IMR-90 (cell line): ENCODE results near the gene ECSCR. TPM values are rescaled to one million over a fixed set of nuclear protein-coding genes. Genes with fewer than 3 reads are reported as not detected.

Experiments used
- ATAC-seq: fragments of 200-7000 bp; cut with Tn5 transposase; 2 replicates; pipeline ENCODE4 v1.9.1; 2020; ENCODE audit warnings: low read depth, mild to moderate bottlenecking, moderate library complexity
- BruUV-seq: library from RNA; stranded (reverse); fragments of 400-500 nt; replicated peaks from 2 replicates; lab custom pipeline; 2021; lab: Mats Ljungman, UMichigan
- CTCF ChIA-PET: fragments of 300-600 bp; formaldehyde crosslinking; extraction: SDS; loops from one replicate; lab custom pipeline; 2021; ENCODE audit warnings: antibody characterized with exemption; lab: Yijun Ruan, JAX
- POLR2A ChIA-PET: fragments of 300-600 bp; sonication (Branson Sonifier 250); formaldehyde crosslinking; loops from one replicate; lab custom pipeline; 2022; ENCODE audit warnings: antibody characterized with exemption; ENCODE audit not compliant: unreplicated experiment; lab: Charles Lee
- DNase-seq: peaks from one replicate; pipeline ENCODE4 v3.0.0; 2013
- H2AFZ ChIP-seq: replicated peaks from 2 replicates; pipeline ENCODE3; 2013; ENCODE audit warnings: low read length, mild to moderate bottlenecking; ENCODE audit not compliant: poor library complexity
- H2AK5ac ChIP-seq: 2 replicates; pipeline ENCODE4 v1.6.1; 2013; ENCODE audit warnings: low read depth, low read length, inconsistent platforms
- H2AK9ac ChIP-seq: replicated peaks from 2 replicates; pipeline ENCODE3; 2013; ENCODE audit warnings: mild to moderate bottlenecking, low read depth, low read length, moderate library complexity; ENCODE audit not compliant: poor library complexity
- H2BK120ac ChIP-seq: 2 replicates; pipeline ENCODE4 v1.6.1; 2013; ENCODE audit warnings: low read depth, low read length, inconsistent platforms
- H2BK15ac ChIP-seq: 3 replicates; pipeline ENCODE4 v1.6.1; 2013; ENCODE audit warnings: low read depth, low read length, inconsistent platforms
- H2BK20ac ChIP-seq: 2 replicates; pipeline ENCODE4 v1.6.1; 2013; ENCODE audit warnings: low read depth, mild to moderate bottlenecking, inconsistent platforms, low read length, moderate library complexity
- H2BK5ac ChIP-seq: 2 replicates; pipeline ENCODE4 v1.6.1; 2013; ENCODE audit warnings: mild to moderate bottlenecking, low read depth, low read length, inconsistent platforms; ENCODE audit not compliant: poor library complexity, severe bottlenecking
- H3K14ac ChIP-seq: replicated peaks from 2 replicates; pipeline ENCODE4 v1.6.1; 2013; ENCODE audit warnings: low read depth, low read length, inconsistent platforms
- H3K18ac ChIP-seq: 2 replicates; pipeline ENCODE4 v1.6.1; 2013; ENCODE audit warnings: low read depth, low read length, control low read depth
- H3K23ac ChIP-seq: 2 replicates; pipeline ENCODE4 v1.6.1; 2013; ENCODE audit warnings: low read depth, low read length, inconsistent platforms
- H3K27ac ChIP-seq: 2 replicates; pipeline ENCODE4 v1.5.1; 2013; ENCODE audit warnings: mild to moderate bottlenecking, control low read depth, low read length; ENCODE audit not compliant: insufficient read depth
- H3K27me3 ChIP-seq: 2 replicates; pipeline ENCODE4 v1.6.1; 2013; ENCODE audit warnings: low read length; ENCODE audit not compliant: control insufficient read depth, insufficient read depth
- H3K36me3 ChIP-seq: 2 replicates; pipeline ENCODE4 v1.6.1; 2013; ENCODE audit warnings: low read length, mixed read lengths; ENCODE audit not compliant: control insufficient read depth, insufficient read depth
- H3K4ac ChIP-seq: 2 replicates; pipeline ENCODE4 v1.6.1; 2013; ENCODE audit warnings: low read depth, low read length, inconsistent platforms
- H3K4me1 ChIP-seq: 2 replicates; pipeline ENCODE4 v1.6.1; 2013; ENCODE audit warnings: low read length, mixed read lengths; ENCODE audit not compliant: control insufficient read depth, insufficient read depth
- H3K4me2 ChIP-seq: 2 replicates; pipeline ENCODE4 v1.6.1; 2013; ENCODE audit warnings: low read depth, mild to moderate bottlenecking, control low read depth, low read length, moderate library complexity
- H3K4me3 ChIP-seq: 2 replicates; pipeline ENCODE4 v1.5.1; 2013; ENCODE audit warnings: low read depth, mild to moderate bottlenecking, control low read depth, low read length, moderate library complexity; ENCODE audit not compliant: insufficient read depth
- H3K56ac ChIP-seq: 2 replicates; pipeline ENCODE4 v1.6.1; 2013; ENCODE audit warnings: low read length, inconsistent platforms; ENCODE audit not compliant: insufficient read depth; ENCODE audit errors: extremely low read depth
- H3K79me1 ChIP-seq, 2 experiments: 2 replicates each; pipeline ENCODE4 v1.6.1; 2013; ENCODE audit warnings: low read length in 2 of 2, inconsistent platforms in 1 of 2, low read depth in 1 of 2
- H3K9ac ChIP-seq: 2 replicates; pipeline ENCODE4 v1.6.1; 2013; ENCODE audit warnings: low read depth, low read length, control low read depth
- H3K9me1 ChIP-seq: 2 replicates; pipeline ENCODE4 v1.6.1; 2013; ENCODE audit warnings: low read length, inconsistent platforms; ENCODE audit not compliant: insufficient read depth
- H3K9me3 ChIP-seq: 2 replicates; pipeline ENCODE4 v1.6.1; 2013; ENCODE audit warnings: low read length; ENCODE audit not compliant: control insufficient read depth, insufficient read depth
- H4K20me1 ChIP-seq: 2 replicates; pipeline ENCODE4 v1.6.1; 2013; ENCODE audit warnings: low read length, inconsistent platforms; ENCODE audit not compliant: insufficient read depth
- H4K5ac ChIP-seq: 2 replicates; pipeline ENCODE4 v1.6.1; 2013; ENCODE audit warnings: mild to moderate bottlenecking, low read depth, low read length, control low read depth
- H4K8ac ChIP-seq, 2 experiments: 2 replicates each; pipeline ENCODE4 v1.6.1; 2013; ENCODE audit warnings: low read depth in 2 of 2, low read length in 2 of 2, control low read depth in 1 of 2, inconsistent platforms in 1 of 2
- H4K91ac ChIP-seq: 2 replicates; pipeline ENCODE4 v1.6.1; 2013; ENCODE audit warnings: low read depth, low read length, inconsistent platforms; ENCODE audit not compliant: insufficient read depth
- CHD1 ChIP-seq: IDR thresholded peaks from 2 replicates; pipeline ENCODE4 v1.6.1; 2012; ENCODE audit warnings: low read depth, low read length, improper control_type of control experiment
- NFE2L2 ChIP-seq: fragments of 150-350 bp; IDR thresholded peaks from 2 replicates; pipeline ENCODE4 v1.6.1; 2016; ENCODE audit warnings: low read depth, mild to moderate bottlenecking, low read length
- RAD21 ChIP-seq: IDR thresholded peaks from 2 replicates; pipeline ENCODE4 v1.6.1; 2012; ENCODE audit warnings: low read length, improper control_type of control experiment
- RCOR1 ChIP-seq: IDR thresholded peaks from 2 replicates; pipeline ENCODE4 v1.6.1; 2012; ENCODE audit warnings: mild to moderate bottlenecking, low read length, improper control_type of control experiment; ENCODE audit not compliant: insufficient replicate concordance
- RFX5 ChIP-seq: IDR thresholded peaks from 2 replicates; pipeline ENCODE4 v1.8.0; 2012; ENCODE audit warnings: low read depth, mild to moderate bottlenecking, low read length, moderate library complexity
- WGBS, 2 experiments: methylation state at CpG; one replicate each; pipeline versions ENCODE4 v1.1.5 to v1.1.7; 2013; ENCODE audit warnings: missing lambda C conversion rate in 2 of 2; ENCODE audit not compliant: insufficient read length in 1 of 2; ENCODE audit errors: extremely low coverage in 2 of 2; 5-methylcytosine and 5-hydroxymethylcytosine counted together
- dilution Hi-C: fragments of 300-500 bp; cut with HindIII; formaldehyde crosslinking; loops from one replicate; pipeline ENCODE4 v1.14.3; 2018; ENCODE audit warnings: low sequenced_read_pairs; ENCODE audit not compliant: unreplicated experiment
- in situ Hi-C: fragments of 300-500 bp; cut with MboI; formaldehyde crosslinking; loops from 3 replicates; pipeline ENCODE4 v1.14.3; 2019; ENCODE audit warnings: low sequenced_read_pairs, inconsistent platforms, mixed read lengths
- intact Hi-C: fragments of 100-400 bp; cut with micrococcal nuclease; formaldehyde crosslinking; loops from 2 replicates; pipeline ENCODE4 v1.10.0; 2022
- polyA plus RNA-seq, 3 experiments: library from polyadenylated mRNA; depleted of rRNA; stranded (reverse); fragments of >200 nt; gene quantifications; 2 replicates each; pipeline ENCODE4 v1.2.3, GENCODE V29; 2012; ENCODE audit warnings: low replicate concordance in 1 of 3
- total RNA-seq: library from RNA; depleted of rRNA; stranded (reverse); fragments of >200 nt; gene quantifications from 2 replicates; pipeline ENCODE4 v1.2.3, GENCODE V29; 2012
- TF ChIP-seq, protein P1 (sequence below): fragments of 150-350 bp; IDR thresholded peaks from 2 replicates; pipeline ENCODE4 v1.6.1; 2017; ENCODE audit warnings: mild to moderate bottlenecking, antibody characterized with exemption, low read length, low read depth

ECSCR gene
- total and polyA plus RNA-seq, 2 of the 4 experiments (the other 2 are of a cell fraction) = 3.6 to 3.9 TPM

- no peak for ATAC-seq
- Histone ChIP-seq H4K20me1 (no peaks in the 10 kb centered on the region; the same call in 1 of the 2 replicates), H2BK20ac (peak overlapping the region; percentile 48), H3K27me3 (no peaks in the 10 kb centered on the region), H2BK120ac (peak overlapping the region; percentile 95), H3K14ac (peak overlapping the region; percentile 95), H3K18ac (peak overlapping the region; percentile 62), H3K23ac (peak overlapping the region; percentile 92), H3K4ac (peak overlapping the region; percentile 97), H3K9me1 (peaks cover 8% of the 10 kb centered on the region), H4K8ac (peak overlapping the region; percentile 95 to 98), H3K56ac (peak overlapping the region; percentile 91), H2AK5ac (peak overlapping the region; percentile 67; the same call in 1 of the 2 replicates), H4K5ac (peak overlapping the region; percentile 95), H4K91ac (peak overlapping the region; percentile 95), H2AK9ac (peak overlapping the region; percentile 90), H3K36me3 (no peaks in the 10 kb centered on the region), H2BK15ac (peak overlapping the region; percentile 82; the same call in 2 of the 3 replicates), H3K4me2 (peak overlapping the region; percentile 83), H2AFZ (peak overlapping the region; percentile 98), H3K9me3 (no peaks in the 10 kb centered on the region), H3K27ac (peak overlapping the region; percentile 88), H3K4me3 (peak overlapping the region; percentile 20; the same call in 1 of the 2 replicates), H3K79me1 (peaks cover 0 to 14% of the 10 kb centered on the region in 2 experiments; a peak in 1 of 4 replicates), H3K9ac (peak overlapping the region; percentile 86), H2BK5ac (peak overlapping the region; percentile 89), H3K4me1 (peaks cover 4% of the 10 kb centered on the region)
- in situ Hi-C loops = no loop called here
- no CpG with 5 or more reads among the region's 5 CpGs for WGBS, 2 experiments
- ChIA-PET POLR2A (no interaction called here), CTCF (interaction anchor here (1.0 kb wide), 1 partner anchor 9 kb away, joined by 3 read pairs; no protein-coding TSS in a partner anchor)
- intact Hi-C loops = no loop called here
- no TSS peak for BruUV-seq
- TF ChIP-seq, protein P1, sequence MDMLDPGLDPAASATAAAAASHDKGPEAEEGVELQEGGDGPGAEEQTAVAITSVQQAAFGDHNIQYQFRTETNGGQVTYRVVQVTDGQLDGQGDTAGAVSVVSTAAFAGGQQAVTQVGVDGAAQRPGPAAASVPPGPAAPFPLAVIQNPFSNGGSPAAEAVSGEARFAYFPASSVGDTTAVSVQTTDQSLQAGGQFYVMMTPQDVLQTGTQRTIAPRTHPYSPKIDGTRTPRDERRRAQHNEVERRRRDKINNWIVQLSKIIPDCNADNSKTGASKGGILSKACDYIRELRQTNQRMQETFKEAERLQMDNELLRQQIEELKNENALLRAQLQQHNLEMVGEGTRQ = no peak
- no peak for TF ChIP-seq RAD21
- TF ChIP-seq CHD1 = no peak
- TF ChIP-seq RFX5 = no peak
- TF ChIP-seq RCOR1 = no peak
- TF ChIP-seq NFE2L2 = no peak
- dilution Hi-C loops = loop anchor here (25.0 kb wide), 1 partner anchor 108 kb away; no protein-coding TSS in a partner anchor
- DNase-seq = no peak
Measured at GRCh38 chr5:139404484-139404840, 58.1 kb downstream of the ECSCR start.
